H54 (cell line): Measurements from ENCODE around the gene RAB22A.

Experiments
- DNase-seq: peaks from one replicate; pipeline ENCODE4 v3.0.0; 2011; ENCODE audit warnings: low spot score, mixed read lengths; ENCODE audit not compliant: insufficient read length
- FAIRE-seq: peaks from 3 replicates; lab custom pipeline; 2011; peaks lifted over from hg19 to GRCh38; lab: Jason Lieb, UNC
- POLR2A ChIP-seq: IDR thresholded peaks from 2 replicates; pipeline ENCODE4 v1.6.1; 2011; ENCODE audit warnings: low read depth, mild to moderate bottlenecking, low read length

Gene RAB22A

DNA sequence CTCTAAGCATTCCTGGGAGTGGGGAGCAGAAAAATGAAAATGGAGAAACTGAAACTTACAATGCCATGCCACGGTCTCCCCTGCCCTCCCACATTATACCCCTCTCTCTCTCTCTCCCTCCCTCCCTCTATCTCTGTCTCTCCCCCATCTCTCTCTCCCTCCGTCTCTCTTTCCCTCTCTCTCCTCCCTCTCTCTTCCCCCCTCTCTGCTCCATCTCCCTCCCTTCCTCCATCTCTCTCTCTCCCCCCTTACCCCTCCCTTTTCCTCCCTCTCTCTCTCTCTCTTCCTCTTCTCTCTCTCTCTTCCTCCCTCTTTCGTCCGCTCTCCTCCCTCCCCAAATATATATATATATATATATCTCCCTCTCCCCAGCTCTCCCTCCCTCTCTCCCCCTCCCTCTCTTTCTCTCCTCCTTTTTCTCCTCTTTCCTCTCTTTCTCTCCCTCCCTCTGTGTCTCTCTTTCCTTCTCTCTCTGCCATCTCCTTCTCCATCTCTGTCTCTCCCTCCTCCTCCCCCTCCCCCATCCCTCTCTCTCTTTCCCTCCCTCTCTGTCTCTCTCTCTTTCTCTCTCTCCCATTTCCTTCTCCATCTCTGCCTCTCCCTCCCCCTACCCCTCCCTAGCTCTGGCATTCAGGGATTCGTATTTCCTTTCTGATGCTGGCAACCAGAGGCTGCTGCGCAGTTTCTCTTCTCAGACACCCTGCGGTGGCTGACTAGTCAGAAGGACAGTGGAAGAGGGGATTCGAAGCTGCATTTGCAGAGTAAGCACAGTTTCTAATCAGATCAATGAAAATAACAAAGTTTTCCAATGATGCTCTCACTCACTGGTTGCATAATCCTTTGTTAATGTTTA, 65.6 kb downstream of the RAB22A start:
- TF ChIP-seq POLR2A, result no peak
- DNase-seq, result no peak
- no peak for FAIRE-seq

DNA sequence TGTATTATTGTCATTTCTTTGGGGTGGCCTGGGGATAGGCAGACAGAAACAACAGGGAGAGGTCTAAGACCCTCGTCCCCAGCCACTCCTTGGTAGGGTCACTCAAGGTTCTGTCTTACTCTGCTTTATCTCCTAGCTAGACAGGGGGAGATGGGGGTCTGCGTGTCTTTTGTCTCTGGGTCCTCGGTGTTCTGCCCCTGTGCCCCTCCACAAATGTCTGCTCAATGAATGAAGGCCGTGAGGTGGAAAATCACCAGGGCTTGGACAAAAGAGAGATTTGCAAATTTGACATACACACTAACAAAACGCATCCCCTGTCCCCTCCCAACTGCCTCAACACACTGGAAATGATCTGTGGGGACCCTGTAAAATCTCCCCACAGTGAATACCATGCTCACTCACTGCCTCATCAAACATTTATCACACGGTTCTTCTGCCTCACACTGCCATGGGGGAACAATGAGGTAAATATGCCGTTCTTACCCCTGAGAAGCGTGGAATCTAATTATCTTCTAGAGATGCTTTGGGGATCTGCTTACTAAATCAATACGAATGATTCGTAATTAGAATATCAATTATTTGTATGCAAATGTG, 66.3 kb downstream of the RAB22A start:
- FAIRE-seq (no peak), DNase-seq (no peak)
- TF ChIP-seq POLR2A, result no peak

DNA sequence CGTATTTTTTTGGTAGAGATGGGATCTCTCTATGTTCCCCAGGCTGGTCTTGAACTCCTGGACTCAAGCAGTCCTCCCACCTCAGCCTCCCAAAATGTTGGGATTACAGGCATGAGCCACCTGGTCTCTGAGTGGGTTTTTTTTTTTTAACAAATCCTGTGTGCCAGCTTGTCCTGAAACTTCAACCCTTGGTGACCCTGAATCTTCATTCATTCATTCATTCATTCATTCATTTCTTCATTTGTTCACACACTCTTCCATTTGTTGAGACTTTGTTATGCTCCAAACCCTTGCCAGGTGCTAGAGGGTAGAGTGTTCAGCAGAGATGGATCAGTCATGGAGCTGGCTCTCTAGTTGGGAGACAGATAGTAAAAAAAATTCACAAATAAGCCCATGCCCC, 67.5 kb downstream of the RAB22A start:
- FAIRE-seq, result no peak
- no peak for TF ChIP-seq POLR2A
- DNase-seq, result no peak

DNA sequence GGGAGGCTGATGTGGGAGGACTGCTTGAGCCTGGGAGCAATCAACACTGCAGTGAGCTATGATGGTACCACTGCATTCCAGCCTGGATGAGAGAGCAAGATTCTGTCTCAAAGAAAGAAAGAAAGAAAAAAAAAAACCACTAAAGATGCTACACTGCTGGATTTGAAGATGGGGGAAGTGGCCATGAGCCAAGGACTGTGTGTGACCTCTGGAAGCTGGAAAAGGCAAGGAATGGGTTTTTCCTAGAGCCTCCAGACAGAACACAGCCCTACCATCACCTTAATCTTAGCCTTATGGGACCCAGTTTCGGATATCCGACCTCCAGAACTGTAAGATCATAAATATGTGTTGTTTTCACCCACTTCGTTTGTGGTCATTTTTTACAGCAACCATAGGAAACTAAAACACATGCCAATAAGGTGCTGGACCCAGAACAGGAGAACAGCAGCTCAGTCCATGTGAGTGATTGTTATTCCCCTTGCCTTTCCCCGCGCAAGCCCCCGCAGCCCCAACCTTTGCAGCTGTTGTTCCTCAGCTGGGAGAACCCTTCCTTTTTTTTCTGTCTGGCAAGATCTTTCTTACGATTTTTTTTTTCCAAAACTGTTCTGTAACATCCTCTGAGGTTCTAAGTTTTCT, 68.4 kb downstream of the RAB22A start:
- no peak for TF ChIP-seq POLR2A
- no peak for DNase-seq
- no peak for FAIRE-seq

DNA sequence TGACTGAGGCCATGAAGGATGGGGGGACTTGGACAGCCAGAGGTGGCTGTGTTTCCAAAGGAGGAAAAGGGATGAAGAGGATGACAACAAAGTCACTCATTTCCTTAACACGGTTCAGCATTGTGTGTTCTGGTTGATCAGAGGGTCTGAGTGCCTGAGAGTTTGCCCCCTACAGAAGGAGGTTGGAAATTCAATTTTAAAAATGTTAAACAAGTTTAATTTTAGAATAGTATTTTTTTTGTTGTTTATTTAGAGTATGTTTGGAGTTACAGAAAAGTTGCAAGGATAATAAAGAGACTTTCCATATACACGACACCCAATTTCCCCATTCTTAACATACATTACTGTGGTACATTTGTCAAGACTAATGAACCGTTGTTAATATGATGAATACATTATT, 69.2 kb downstream of the RAB22A start:
- no peak for FAIRE-seq
- no peak for DNase-seq
- no peak for TF ChIP-seq POLR2A

DNA sequence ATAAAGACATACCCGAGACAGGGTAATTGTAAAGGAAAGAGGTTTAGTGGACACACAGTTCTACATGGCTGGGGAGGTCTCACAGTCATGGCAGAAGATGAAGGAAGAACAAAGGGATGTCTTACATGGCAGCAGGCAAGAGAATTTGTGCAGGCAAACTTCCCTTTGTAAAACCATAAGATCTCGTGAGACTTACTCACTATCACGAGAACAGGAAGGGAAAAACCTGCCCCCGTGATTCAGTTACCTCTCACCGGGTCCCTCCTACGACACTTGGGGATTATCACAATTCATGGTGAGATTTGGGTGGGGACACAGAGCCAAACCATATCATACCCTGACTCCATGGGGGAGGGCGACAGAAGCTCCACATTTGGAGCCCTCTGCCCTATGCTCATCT, 72.1 kb downstream of the RAB22A start:
- DNase-seq, result no peak
- no peak for FAIRE-seq
- TF ChIP-seq POLR2A, result no peak

DNA sequence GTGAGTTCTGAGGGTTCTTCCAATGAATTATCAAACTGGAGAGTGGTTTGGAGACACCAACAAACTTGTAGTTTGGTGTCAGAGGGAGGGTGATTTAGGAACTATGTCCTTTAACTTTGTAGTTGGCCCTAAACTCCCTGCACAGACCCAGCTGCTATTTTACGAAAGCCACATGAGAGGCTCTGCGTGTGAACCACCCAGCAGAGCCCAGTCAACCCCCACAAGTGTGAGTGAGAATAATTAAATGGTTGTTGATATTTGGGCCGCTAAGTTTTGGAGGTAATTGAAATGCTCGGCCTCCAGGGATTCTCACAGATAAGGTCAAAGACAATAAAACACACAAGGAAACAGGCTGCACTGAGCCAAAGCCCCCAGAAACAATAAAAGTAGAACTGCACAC, 72.6 kb downstream of the RAB22A start:
- no peak for DNase-seq
- no peak for FAIRE-seq
- no peak for TF ChIP-seq POLR2A

DNA sequence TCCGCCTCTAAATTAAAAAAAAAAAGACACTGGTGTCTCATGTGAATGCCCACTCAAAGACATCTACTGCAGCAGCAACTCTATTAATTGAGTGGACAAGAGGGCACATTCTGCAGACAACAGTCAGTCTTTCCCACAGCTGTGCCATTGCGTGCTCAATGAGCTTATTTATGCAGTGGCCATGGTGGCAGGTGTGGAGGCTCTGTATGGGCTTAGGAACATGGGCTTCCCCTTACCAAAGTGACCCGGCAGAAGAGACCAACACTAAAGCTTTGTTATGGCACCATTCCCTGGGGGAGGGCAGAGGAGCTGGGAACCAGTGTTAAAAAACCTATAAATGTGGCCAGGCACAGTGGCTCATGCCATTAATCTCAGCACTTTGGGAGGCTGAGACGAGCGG, 75.3 kb downstream of the RAB22A start:
- DNase-seq (no peak), FAIRE-seq (no peak)
- no peak for TF ChIP-seq POLR2A

DNA sequence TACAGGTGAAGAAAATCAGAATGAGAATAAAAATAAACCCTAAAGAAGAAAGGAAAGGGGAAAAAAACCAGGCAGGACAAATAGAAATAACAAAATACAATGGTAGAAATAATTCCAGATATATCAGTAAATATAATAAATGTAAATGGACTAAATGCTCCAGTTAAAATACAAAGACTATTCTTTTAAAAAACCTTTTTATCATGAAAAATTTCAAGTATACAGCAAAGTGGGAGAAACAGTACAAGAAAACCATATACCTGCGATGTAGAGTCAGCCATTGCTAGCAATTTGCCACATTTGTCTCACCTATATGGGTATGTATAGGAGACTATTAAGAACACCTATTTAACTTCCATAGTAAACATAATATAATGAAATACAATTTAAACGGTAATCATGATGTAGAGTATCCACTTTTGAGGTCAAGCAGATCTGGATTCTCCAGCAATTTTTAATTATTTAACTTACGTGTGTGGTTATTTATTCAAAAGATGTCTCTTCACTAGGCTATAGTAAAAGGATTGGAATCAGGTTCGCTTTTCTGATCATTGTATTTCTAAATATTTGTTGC, 78.6 kb downstream of the RAB22A start:
- TF ChIP-seq POLR2A, result no peak
- FAIRE-seq (no peak), DNase-seq (no peak)

DNA sequence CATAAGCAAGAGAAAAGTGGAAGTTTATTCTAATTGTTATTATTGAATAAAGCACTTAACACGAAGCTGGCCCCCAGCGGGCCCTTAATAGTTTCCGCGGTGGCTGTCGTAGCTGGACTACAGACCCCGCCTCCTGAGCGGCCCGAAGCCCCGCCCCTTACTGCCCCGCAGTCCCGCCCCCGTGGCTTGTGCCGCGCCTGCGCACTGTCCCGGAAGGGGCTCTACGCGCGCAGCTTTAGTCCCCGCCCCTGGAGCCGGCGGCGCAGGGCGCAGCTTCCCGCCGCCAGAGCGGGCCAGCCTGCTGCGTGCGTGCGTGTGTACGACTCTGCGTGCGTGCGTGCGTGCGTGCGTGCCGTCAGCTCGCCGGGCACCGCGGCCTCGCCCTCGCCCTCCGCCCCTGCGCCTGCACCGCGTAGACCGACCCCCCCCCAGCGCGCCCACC, 79.4 kb downstream of the RAB22A start, which contains the start of gene VAPB:
VAPB (plus strand) TSS at position 348 of the 442 bp plus-strand sequence. CDS start 231 bp downstream, outside the sequence.
- DNase-seq (peak; percentile 83), FAIRE-seq (no peak)
- TF ChIP-seq POLR2A, result peak; percentile 91

DNA sequence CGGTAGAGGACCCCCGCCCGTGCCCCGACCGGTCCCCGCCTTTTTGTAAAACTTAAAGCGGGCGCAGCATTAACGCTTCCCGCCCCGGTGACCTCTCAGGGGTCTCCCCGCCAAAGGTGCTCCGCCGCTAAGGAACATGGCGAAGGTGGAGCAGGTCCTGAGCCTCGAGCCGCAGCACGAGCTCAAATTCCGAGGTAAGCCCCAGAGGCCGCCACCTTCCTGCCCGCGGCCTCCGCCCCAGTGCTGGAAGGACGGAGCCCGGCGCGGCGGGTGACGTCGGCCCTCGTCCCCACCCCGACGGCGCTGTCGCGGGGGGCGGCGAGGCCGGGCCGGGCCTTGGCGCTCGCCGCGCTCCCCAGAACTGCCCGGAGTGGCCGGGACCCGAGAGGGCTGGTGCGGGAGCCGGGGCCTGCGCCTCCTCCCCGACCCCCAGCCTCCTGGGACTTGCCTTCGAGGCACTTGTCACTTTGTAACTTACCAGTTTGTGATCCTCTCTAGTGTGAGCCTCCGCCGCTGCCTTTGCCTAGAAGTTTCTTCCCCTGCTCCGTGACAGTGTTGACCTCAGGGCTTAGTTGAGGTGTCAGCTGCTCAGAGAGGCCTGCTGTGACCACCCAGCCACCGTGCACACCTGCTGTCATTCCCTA, 79.9 kb downstream of the RAB22A start:
- peak; percentile 20 for DNase-seq
- no peak for FAIRE-seq
- peak; percentile 17; the same call in 1 of the 2 replicates for TF ChIP-seq POLR2A

DNA sequence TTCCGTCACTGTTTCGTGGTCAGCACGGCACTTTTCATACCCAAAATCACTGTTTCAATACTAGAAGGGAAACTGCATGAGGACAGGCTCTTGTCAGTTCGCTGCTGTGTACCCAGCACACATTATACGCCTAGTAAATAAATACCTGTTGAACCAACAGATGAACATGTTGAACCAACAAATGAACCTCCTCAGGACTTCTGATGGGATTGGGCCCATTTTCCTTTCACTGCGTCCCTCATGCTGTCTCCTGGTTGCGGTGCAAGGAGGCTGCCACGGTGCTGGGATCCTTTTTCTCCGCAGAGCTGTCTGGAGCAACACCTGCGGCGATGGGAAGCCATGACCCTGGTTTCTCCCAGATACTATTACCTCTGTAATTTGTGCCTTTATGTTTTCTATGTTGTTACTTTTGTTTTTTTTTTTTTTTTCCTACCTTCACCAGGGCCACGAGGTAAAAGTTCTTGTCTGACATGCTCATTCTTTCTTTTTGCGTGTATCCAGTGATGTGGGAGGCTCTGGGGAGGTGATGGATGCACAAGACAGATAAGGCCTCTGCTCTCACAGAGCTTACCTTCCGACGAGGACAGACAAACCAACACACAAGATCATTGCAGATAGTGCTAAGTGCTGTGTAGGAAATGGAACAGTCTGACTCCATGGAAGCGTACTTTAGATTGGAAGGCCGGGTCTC, 80.6 kb downstream of the RAB22A start:
- DNase-seq (no peak), FAIRE-seq (no peak)
- TF ChIP-seq POLR2A, result no peak

DNA sequence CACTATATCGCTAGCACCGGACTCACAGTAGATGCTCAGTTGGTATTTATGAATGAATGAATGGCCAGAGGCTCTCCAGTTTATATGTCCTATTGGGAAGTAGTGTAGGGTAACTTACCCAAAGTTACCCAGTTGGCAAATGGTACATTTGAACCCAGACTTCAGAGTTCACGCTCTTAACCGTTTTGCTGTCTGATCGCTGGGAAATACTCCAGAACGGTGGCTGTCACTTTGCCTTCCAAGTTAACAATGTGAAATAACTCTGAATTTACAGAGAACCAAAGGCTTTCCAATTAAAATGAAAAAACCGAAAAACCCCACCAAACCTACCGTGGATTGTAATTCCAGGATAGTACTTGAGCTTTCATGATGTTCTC, 81.1 kb downstream of the RAB22A start:
- no peak for FAIRE-seq
- no peak for TF ChIP-seq POLR2A
- no peak for DNase-seq

DNA sequence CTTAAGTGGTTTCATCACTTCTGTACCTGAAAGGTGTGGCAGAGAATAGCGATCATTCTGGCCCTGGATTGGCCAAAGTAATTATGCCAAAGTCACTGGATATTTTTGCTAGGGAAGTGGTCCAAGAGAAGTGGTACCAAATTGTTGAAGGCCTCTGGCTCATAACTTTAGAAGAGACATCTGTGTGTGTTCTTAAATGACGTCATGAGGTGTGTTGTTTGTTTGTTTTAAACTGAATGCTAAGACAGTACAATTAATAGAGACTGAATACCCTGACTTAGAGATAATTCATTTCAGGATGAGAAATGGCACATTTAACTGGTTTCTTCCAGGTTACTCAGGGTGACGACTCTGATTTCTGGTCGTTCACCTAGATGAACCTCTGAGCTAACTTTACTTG, 82.8 kb downstream of the RAB22A start:
- FAIRE-seq (no peak), DNase-seq (no peak)
- no peak for TF ChIP-seq POLR2A
